Measurements from ENCODE around the gene ZBTB18. TPM values are rescaled to one million over a fixed set of nuclear protein-coding genes. Genes with fewer than 3 reads are reported as not detected.

The ZBTB18 gene
- total and polyA plus RNA-seq, 2 of the 4 experiments (the other 2 are of a cell fraction), result 10.0 to 16.0 TPM

DNA sequence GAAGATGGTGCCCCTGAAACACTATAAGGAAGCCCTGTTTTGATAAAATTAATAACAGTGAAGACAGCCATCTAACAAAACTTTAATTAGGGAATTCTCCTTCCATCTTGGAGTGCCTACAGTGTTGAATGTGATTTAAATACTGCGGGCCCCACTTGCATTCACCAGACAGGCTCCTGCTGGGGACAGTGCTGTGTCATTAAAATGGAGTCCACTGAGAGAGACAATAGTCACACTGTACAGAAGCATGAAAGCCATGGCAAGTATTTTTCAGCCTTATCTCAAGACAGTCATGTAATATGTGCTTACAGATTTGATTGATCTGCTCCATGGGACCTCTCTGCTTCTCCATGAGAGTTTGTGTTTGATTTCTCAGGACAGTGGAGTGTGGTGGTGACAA, 29.7 kb upstream of the ZBTB18 start:
- no CpG with 5 or more reads among the region's 1 CpG for WGBS, 2 experiments (ENCODE audit: extremely low coverage in 2 of 2, insufficient read length in 1 of 2)
- H3K9ac ChIP-seq (ENCODE audit: low read depth, low read length), result no peak overlapping the region
- no peak overlapping the region for H2BK5ac ChIP-seq (ENCODE audit: low read depth, low read length, poor library complexity, severe bottlenecking)
- no peaks in the 10 kb centered on the region for H3K36me3 ChIP-seq (ENCODE audit: control insufficient read depth, insufficient read depth, low read length)
- BruUV-seq (replicated peaks), result no TSS peak
- ChIA-PET CTCF (no interaction called here), POLR2A (ENCODE audit: unreplicated experiment) (no interaction called here)
- no peaks in the 10 kb centered on the region for H3K9me3 ChIP-seq (ENCODE audit: control insufficient read depth, insufficient read depth, low read length)
- intact Hi-C loops (cut with micrococcal nuclease), result no loop called here
- H3K27ac ChIP-seq (ENCODE audit: insufficient read depth, low read length), result no peak overlapping the region
- in situ Hi-C loops (cut with MboI; ENCODE audit: low sequenced_read_pairs), result no loop called here
- no peak overlapping the region for H3K14ac ChIP-seq (replicated peaks; ENCODE audit: low read depth, low read length)
- no peaks in the 10 kb centered on the region for H3K4me1 ChIP-seq (ENCODE audit: control insufficient read depth, insufficient read depth, low read length)
- no peak overlapping the region for H3K4me3 ChIP-seq (ENCODE audit: insufficient read depth, low read depth, low read length)
- no peak overlapping the region for H3K4me2 ChIP-seq (ENCODE audit: low read depth, low read length)
- H4K20me1 ChIP-seq (ENCODE audit: insufficient read depth, low read length), result no peaks in the 10 kb centered on the region
- H2AK5ac ChIP-seq (ENCODE audit: low read depth, low read length), result no peak overlapping the region
- dilution Hi-C loops (cut with HindIII; ENCODE audit: low sequenced_read_pairs, unreplicated experiment), result no loop called here
- no peaks in the 10 kb centered on the region for H3K9me1 ChIP-seq (ENCODE audit: insufficient read depth, low read length)
- no peak for ATAC-seq (ENCODE audit: low read depth)
- peaks cover 16% of the 10 kb centered on the region for H3K27me3 ChIP-seq (ENCODE audit: control insufficient read depth, insufficient read depth, low read length)
- H3K56ac ChIP-seq (ENCODE audit: extremely low read depth, insufficient read depth, low read length), result no peak overlapping the region
- no peak overlapping the region for H3K23ac ChIP-seq (ENCODE audit: low read depth, low read length)
- no peak overlapping the region for H3K18ac ChIP-seq (ENCODE audit: low read depth, low read length)
- H4K8ac ChIP-seq (ENCODE audit: low read depth in 2 of 2, low read length in 2 of 2), result no peak overlapping the region
- no peak overlapping the region for H4K5ac ChIP-seq (ENCODE audit: low read depth, low read length)
- H3K4ac ChIP-seq (ENCODE audit: low read depth, low read length), result no peak overlapping the region
- H2BK120ac ChIP-seq (ENCODE audit: low read depth, low read length), result no peak overlapping the region
- no peak overlapping the region for H4K91ac ChIP-seq (ENCODE audit: insufficient read depth, low read depth, low read length)
- TF ChIP-seq CEBPB (IDR thresholded peaks at IDR 0.05; ENCODE audit: low read depth, low read length) (no peak), MAZ (IDR thresholded peaks at IDR 0.05; ENCODE audit: borderline replicate concordance, low read depth, low read length) (no peak), FOS (IDR thresholded peaks at IDR 0.05; ENCODE audit: low read depth, low read length) (no peak), NFE2L2 (IDR thresholded peaks at IDR 0.05; ENCODE audit: low read depth, low read length) (no peak), MAFK (IDR thresholded peaks at IDR 0.05; ENCODE audit: low read depth, low read length) (no peak), RCOR1 (IDR thresholded peaks at IDR 0.05; ENCODE audit: insufficient replicate concordance, low read length) (no peak), MXI1 (IDR thresholded peaks at IDR 0.05; ENCODE audit: borderline replicate concordance, low read depth, low read length) (no peak), POLR2A (IDR thresholded peaks at IDR 0.05; ENCODE audit: low read depth, low read length) (no peak), CTCF (conservative IDR thresholded peaks at IDR 0.05; ENCODE audit: low read depth, low read length) (no peak), BHLHE40 (IDR thresholded peaks at IDR 0.05; ENCODE audit: low read depth, low read length) (no peak)
- TF ChIP-seq, protein P1, sequence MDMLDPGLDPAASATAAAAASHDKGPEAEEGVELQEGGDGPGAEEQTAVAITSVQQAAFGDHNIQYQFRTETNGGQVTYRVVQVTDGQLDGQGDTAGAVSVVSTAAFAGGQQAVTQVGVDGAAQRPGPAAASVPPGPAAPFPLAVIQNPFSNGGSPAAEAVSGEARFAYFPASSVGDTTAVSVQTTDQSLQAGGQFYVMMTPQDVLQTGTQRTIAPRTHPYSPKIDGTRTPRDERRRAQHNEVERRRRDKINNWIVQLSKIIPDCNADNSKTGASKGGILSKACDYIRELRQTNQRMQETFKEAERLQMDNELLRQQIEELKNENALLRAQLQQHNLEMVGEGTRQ (IDR thresholded peaks at IDR 0.05; ENCODE audit: low read depth, low read length), result no peak
- TF ChIP-seq, protein P2, sequence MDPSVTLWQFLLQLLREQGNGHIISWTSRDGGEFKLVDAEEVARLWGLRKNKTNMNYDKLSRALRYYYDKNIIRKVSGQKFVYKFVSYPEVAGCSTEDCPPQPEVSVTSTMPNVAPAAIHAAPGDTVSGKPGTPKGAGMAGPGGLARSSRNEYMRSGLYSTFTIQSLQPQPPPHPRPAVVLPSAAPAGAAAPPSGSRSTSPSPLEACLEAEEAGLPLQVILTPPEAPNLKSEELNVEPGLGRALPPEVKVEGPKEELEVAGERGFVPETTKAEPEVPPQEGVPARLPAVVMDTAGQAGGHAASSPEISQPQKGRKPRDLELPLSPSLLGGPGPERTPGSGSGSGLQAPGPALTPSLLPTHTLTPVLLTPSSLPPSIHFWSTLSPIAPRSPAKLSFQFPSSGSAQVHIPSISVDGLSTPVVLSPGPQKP (IDR thresholded peaks at IDR 0.05; ENCODE audit: borderline replicate concordance, low read depth, low read length), result no peak
- H3K79me1 ChIP-seq (ENCODE audit: low read depth in 1 of 2, low read length in 2 of 2), result no peaks in the 10 kb centered on the region
- no peak overlapping the region for H2BK15ac ChIP-seq (ENCODE audit: low read depth, low read length)
- no peak for DNase-seq
- no peak overlapping the region for H2BK20ac ChIP-seq (ENCODE audit: low read depth, low read length)
- H2AK9ac ChIP-seq (replicated peaks; ENCODE audit: low read depth, low read length, poor library complexity), result no peak overlapping the region
- H2AFZ ChIP-seq (replicated peaks; ENCODE audit: low read length, poor library complexity), result no peak overlapping the region

All from IMR-90 (cell line).